Ramos (cell line): ENCODE data around the gene MBLAC1.

Experiments used
- in situ Hi-C: fragments of 300-500 bp; cut with MboI; formaldehyde crosslinking; loops from one replicate; pipeline ENCODE4 v1.14.3; 2022; ENCODE audit warnings: low sequenced_read_pairs; ENCODE audit not compliant: unreplicated experiment

Gene MBLAC1

DNA sequence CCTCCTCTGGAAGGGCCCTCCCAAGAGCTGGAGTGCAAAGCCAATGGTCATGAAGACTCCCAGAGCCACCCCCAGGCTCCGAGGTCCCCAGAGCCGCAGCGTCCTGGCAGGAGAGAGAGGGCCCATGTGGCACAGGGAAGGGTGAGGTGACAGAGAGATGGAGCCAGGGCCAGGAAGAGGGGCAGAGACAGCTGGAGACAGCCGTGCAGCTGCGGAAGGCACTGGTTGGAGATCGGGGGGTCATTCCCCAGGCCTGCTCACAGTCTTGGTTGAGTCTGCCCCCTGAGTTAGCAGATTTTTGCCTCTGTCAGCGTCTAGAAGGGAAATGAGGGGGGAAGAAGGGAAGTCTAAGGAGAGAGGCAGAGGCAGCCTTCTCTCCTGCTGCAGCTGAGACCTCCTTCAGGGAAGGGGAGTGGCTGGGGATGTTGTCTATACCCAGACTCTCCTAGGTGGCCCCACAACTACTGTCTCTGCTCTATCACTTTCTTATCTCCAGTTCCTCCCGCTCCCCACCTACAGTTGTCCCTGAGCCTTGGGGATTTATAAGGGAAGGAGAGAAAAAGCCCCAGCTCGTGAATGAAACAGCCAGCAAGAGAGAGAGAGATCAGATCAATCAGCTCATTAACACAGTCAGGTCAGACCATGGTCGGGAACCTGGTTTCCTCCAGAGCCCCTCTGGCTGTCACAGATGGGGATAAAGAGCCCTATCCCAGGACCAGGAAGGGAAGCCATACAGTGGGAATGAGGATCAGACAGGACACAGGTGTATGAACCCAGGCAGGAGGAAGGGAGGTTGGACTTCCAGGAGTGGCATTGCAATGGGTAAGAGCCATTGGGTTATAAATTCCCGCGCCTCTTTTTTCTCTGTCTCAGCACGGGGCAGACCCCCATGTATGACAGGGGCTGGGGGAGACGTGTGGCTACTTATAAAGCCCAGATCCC, 40.5 kb downstream of the MBLAC1 start:
- in situ Hi-C loops: no loop called here

DNA sequence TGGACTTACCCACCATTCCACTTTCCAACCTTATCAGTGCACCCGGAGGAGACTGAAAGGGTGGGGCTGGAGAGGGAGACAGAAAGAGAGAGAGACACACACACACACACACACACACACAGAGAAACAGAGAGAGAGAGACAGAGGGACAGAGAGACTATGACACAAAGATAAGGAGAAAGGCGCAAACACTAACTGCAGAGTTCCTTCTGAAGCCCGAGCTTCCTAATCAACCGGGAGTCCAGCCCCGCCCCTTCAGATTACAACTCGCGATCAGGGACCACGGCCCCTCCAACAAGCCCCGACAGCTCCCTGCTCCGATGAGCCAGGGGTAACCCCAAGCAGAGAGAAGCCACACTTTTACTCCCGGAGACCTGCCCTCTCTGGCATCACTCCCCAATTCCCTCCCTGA, 41.2 kb downstream of the MBLAC1 start:
- in situ Hi-C loops: no loop called here

- in situ Hi-C loops: no loop called here
Observed at GRCh38 chr7:100169147-100169850, 42.5 kb downstream of the MBLAC1 start.

GRCh38 chr7:100170101-100170897, 43.5 kb downstream of the MBLAC1 start:
- in situ Hi-C loops: no loop called here

DNA sequence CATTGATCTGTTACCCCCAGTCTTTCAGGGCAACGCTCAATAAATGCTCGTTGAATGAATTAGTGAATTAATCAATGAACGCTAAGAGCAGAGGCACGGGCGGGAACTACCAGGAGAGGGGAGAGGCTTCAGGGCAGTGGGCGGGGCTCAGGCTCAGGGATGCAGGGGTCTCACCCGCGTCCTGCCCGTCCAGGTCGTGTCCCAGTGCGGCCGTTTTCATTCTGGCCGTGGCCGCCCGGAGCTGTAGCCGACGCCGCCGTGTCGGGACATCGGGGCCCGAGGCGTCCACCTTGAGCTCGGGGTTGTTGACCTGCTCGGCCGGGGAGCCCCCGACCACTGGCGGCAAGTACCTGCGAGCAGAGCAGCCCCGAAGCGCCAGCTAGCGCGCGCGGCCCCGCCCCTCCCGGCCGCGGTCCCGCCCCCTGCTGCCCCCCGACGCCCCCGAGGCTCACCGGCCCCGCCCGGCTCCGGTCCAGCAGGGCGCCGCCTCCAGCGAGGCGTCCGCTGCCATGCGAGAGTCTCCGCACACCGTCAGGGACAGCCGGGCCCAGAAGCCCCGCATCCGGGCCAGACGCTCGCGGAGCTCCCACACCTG, 44.4 kb downstream of the MBLAC1 start:
- in situ Hi-C loops: no loop called here

DNA sequence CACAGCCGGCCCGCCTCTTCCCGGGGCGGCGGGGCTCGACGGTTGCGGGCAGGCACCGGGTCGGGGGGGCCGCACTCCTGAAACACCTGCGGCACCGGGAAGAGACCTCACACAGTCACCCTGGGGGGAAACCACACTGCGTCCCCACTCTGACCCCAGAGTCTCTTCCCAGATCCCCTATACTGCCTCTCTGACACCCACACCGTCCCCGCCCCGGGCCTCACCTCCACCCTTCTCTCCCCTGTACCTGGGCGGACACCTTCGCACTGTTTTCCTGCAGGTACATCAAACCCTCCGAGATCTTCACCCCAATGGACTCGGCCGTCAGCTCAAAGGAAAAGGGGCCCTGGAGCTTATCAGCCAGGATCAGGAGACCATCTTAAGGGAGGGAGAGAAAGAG, 45.1 kb downstream of the MBLAC1 start:
- in situ Hi-C loops: no loop called here

- in situ Hi-C loops: no loop called here
Observed at GRCh38 chr7:100173806-100174495, 47.2 kb downstream of the MBLAC1 start.

- in situ Hi-C loops: no loop called here
Observed at GRCh38 chr7:100174582-100174981, 47.8 kb downstream of the MBLAC1 start.

DNA sequence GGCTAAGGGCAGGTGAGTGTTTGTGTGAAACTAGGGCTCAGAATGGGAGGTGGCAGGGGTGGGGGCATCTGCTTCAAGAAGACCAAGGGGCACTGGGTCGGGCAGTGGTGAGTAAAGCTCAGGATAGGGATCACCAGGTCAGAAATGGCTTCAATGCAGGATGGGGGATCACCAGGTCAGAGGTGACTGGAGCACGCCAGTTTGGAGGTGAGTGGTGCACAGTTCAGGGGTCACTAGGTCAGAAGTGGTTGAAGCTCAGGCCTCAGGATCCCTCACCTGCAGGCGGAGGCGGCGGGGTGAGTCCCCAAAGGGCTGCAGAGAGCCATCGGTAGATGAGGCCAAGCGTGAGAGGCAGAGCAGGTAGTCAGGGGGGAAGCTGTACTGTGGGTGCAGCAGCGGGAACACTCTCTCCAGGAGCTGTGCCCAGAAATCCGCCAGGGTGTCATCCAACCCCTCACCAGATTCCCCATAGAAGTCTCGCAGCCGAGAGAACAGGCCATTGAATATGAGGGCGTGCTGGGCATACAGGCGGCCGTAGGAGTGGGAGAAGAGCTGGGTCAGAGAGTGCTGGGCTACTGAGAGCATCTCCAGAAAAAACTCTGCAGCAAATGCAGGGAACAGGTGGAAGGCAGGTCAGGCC, 48.6 kb downstream of the MBLAC1 start:
- in situ Hi-C loops: loop anchor here (25.0 kb wide), 1 partner anchor 1687 kb away; no protein-coding TSS in a partner anchor

DNA sequence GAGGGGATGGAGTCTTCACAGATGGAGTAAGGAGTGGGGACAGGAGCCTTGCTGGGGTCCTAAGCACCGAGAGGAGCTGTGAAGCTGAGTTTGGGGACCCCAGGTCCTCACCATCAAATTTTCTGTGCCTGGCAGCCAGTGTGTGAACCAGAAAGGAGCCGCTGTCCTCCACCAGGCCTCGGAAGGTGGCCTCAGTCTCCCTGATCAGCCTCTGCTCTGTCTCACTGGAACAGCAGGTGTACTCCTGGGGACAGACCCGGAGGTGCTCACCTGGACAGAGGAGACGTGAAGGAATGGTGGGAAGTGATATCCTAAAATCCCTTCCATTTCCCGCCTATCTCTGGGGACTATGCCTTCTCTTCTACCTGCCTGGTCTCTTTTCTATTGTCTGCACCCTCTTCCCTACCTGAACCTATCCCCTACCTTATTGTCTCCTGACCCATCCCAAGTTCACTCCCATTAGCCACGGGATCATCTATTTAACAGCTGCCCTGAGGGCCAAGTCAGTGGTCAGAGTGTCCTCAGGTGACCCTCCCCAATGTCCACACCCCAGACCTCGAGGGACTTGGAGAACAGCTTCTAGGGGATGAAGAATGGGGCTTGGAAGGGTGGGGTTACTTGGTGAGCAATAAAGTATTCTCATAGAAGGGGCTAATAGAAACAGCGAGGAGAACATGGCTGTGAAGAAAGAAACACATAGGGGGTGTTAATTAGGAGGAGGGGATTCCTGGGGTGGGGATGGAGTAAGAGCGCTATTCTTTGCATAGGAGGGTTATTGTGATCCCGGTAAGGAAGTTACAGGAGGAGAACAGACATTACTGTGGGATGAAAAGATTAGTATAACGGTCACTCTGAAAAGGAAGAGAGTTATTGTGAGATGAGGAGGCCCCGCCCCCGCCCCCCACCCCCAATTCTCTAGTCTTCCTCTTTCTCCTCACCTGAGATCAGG, 49.6 kb downstream of the MBLAC1 start:
- in situ Hi-C loops: loop anchor here (25.0 kb wide), 1 partner anchor 1686 kb away; no protein-coding TSS in a partner anchor

DNA sequence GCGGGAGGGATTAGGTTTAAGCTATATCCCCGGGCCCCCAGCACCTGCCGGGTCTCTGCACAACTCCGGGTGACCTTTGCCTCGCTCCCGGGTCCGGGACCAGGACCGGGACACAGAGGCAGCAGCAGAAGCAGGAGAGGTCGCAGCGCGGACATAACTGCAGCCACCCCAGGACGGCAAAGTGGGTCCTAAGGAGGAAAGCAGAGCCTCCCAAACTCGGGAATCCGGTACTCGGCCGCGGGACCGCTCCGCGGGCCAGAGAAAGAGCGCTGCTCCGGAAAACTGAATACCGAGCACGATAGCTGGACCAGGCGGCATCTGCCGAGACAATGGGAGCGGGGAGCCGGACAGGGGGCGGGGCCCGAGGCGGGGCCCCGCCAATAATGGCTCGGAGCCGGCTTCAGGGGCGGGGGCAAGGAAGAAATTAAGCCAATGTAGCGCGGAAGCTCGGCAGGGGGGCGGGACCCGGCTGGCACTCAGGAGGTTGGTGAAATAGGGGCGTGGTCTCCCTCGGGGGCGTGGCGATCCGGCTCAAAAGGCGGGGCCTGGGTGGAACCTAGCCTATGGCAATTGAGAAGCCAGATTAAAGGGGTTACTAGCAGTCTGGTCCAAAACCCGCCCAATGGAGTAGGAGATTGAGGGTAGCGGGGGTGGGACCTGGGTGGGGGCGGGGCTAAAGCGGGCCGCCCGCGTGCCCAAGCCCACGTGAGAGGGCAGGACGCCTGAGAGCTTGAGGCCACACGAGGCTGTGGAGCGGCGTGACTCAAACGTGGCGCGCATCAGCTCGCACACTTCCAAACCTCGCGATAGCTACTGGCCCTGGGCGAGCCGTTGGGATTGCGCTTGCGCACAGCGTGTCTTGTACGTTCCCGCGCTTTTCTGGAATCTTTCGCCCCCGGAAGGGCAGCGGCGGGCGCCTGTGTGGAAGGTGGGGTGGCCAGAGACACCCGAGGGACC, 50.6 kb downstream of the MBLAC1 start, which contains the start of the genes GPC2 and STAG3:
TSS of gene GPC2 (minus strand) at position 337 of the 957 bp plus-strand sequence. CDS start at position 155, 182 bp downstream.
TSS of gene STAG3 (plus strand) at position 874 of the 957 bp plus-strand sequence. CDS start 2,639 bp downstream, outside the sequence.
- in situ Hi-C loops: loop anchor here (25.0 kb wide), 1 partner anchor 1685 kb away; no protein-coding TSS in a partner anchor
